ENCODE measurements around the gene MOAP1.
"Not testable (repeated sequence)": the region's sequence is repeated elsewhere in the genome, so short reads cannot be mapped to it uniquely, and the experiment has no call there.

Gene MOAP1

GRCh38 chr14:93163564-93163963 is 21.1 kb downstream of the MOAP1 start:
- no peak for TF ChIP-seq ZNF274 (IDR thresholded peaks at IDR 0.05; ENCODE audit: low read depth, low read length)
- H3K4me3 ChIP-seq (ENCODE audit: low read length), result no peak overlapping the region

GRCh38 chr14:93161411-93161940 is 23.2 kb downstream of the MOAP1 start:
- no peak overlapping the region for H3K4me3 ChIP-seq (ENCODE audit: low read length)
- no peak for TF ChIP-seq ZNF274 (IDR thresholded peaks at IDR 0.05; ENCODE audit: low read depth, low read length)

GRCh38 chr14:93160353-93160801 is 24.3 kb downstream of the MOAP1 start:
- TF ChIP-seq ZNF274 (IDR thresholded peaks at IDR 0.05; ENCODE audit: low read depth, low read length), result no peak
- H3K4me3 ChIP-seq (ENCODE audit: low read length), result no peak overlapping the region

GRCh38 chr14:93159625-93160352 is 24.9 kb downstream of the MOAP1 start:
- H3K4me3 ChIP-seq (ENCODE audit: low read length), result not testable (repeated sequence)

- not testable (repeated sequence) for H3K4me3 ChIP-seq (ENCODE audit: low read length)
Measured at GRCh38 chr14:93158349-93158748, 26.3 kb downstream of the MOAP1 start.

- no peak for TF ChIP-seq ZNF274 (IDR thresholded peaks at IDR 0.05; ENCODE audit: low read depth, low read length)
- no peak overlapping the region for H3K4me3 ChIP-seq (ENCODE audit: low read length)
Measured at GRCh38 chr14:93156693-93157369, 27.9 kb downstream of the MOAP1 start.

GRCh38 chr14:93155667-93156066 is 29.0 kb downstream of the MOAP1 start:
- no peak for TF ChIP-seq ZNF274 (IDR thresholded peaks at IDR 0.05; ENCODE audit: low read depth, low read length)
- no peak overlapping the region for H3K4me3 ChIP-seq (ENCODE audit: low read length)

- no peak for TF ChIP-seq ZNF274 (IDR thresholded peaks at IDR 0.05; ENCODE audit: low read depth, low read length)
- no peak overlapping the region for H3K4me3 ChIP-seq (ENCODE audit: low read length)
Measured at GRCh38 chr14:93153121-93153520, 31.6 kb downstream of the MOAP1 start.

- H3K4me3 ChIP-seq (ENCODE audit: low read length), result no peak overlapping the region
- TF ChIP-seq ZNF274 (IDR thresholded peaks at IDR 0.05; ENCODE audit: low read depth, low read length), result no peak
Measured at GRCh38 chr14:93150227-93151208, 34.2 kb downstream of the MOAP1 start.

GRCh38 chr14:93148979-93149378 is 35.7 kb downstream of the MOAP1 start:
- no peak overlapping the region for H3K4me3 ChIP-seq (ENCODE audit: low read length)
- TF ChIP-seq ZNF274 (IDR thresholded peaks at IDR 0.05; ENCODE audit: low read depth, low read length), result no peak

GRCh38 chr14:93146119-93146518 is 38.6 kb downstream of the MOAP1 start:
- H3K4me3 ChIP-seq (ENCODE audit: low read length), result no peak overlapping the region
- no peak for TF ChIP-seq ZNF274 (IDR thresholded peaks at IDR 0.05; ENCODE audit: low read depth, low read length)

GRCh38 chr14:93142854-93143652 is 41.6 kb downstream of the MOAP1 start:
- no peak for TF ChIP-seq ZNF274 (IDR thresholded peaks at IDR 0.05; ENCODE audit: low read depth, low read length)
- no peak overlapping the region for H3K4me3 ChIP-seq (ENCODE audit: low read length)

- H3K4me3 ChIP-seq (ENCODE audit: low read length), result no peak overlapping the region
- TF ChIP-seq ZNF274 (IDR thresholded peaks at IDR 0.05; ENCODE audit: low read depth, low read length), result no peak
Measured at GRCh38 chr14:93137864-93138263, 46.8 kb downstream of the MOAP1 start.

- H3K4me3 ChIP-seq (ENCODE audit: low read length), result not testable (repeated sequence)
Measured at GRCh38 chr14:93136508-93136907, 48.2 kb downstream of the MOAP1 start.

Measured in GM08714 (cell line).